ENCODE results near the gene SACM1L.

DNA sequence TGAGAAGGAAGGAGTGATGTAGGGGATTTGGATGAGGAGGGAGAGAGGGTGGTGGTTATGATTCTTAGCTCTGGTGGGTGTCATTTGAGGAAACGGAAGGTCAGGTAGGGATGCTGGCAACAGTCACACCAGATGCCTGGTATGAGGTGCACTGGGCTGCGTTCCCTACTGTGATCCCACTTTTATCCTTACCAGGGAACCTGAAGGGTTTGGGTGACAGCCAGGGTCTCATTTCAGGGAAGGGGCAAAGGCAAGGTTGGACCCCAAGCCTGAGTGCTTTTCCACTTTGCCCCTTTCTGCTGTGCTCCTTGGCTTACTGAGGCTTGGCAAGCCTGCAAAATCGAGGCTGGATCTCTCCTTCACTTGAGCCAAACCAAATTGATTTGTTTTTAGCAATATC is 36.0 kb upstream of the SACM1L start:
- TF ChIP-seq, protein P1, sequence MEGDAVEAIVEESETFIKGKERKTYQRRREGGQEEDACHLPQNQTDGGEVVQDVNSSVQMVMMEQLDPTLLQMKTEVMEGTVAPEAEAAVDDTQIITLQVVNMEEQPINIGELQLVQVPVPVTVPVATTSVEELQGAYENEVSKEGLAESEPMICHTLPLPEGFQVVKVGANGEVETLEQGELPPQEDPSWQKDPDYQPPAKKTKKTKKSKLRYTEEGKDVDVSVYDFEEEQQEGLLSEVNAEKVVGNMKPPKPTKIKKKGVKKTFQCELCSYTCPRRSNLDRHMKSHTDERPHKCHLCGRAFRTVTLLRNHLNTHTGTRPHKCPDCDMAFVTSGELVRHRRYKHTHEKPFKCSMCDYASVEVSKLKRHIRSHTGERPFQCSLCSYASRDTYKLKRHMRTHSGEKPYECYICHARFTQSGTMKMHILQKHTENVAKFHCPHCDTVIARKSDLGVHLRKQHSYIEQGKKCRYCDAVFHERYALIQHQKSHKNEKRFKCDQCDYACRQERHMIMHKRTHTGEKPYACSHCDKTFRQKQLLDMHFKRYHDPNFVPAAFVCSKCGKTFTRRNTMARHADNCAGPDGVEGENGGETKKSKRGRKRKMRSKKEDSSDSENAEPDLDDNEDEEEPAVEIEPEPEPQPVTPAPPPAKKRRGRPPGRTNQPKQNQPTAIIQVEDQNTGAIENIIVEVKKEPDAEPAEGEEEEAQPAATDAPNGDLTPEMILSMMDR (IDR thresholded peaks at IDR 0.05; ENCODE audit: low read depth, low read length), result no peak
- TF ChIP-seq POLR2A (IDR thresholded peaks at IDR 0.05; ENCODE audit: extremely low read depth, insufficient read length), result no peak

Measured in NB4 (cell line).